KBM-7 (cell line): ENCODE data around the gene MAD1L1.

Source experiments
- DNase-seq: peaks from one replicate; pipeline ENCODE4 v3.0.0-alpha.2; 2015
- in situ Hi-C: fragments of 300-500 bp; cut with MboI; formaldehyde crosslinking; loops from 2 replicates; pipeline ENCODE4 v1.14.3; 2020; ENCODE audit warnings: low sequenced_read_pairs, low pct_unique_long_range_greater_than_20kb, mixed read lengths

MAD1L1 gene

DNA sequence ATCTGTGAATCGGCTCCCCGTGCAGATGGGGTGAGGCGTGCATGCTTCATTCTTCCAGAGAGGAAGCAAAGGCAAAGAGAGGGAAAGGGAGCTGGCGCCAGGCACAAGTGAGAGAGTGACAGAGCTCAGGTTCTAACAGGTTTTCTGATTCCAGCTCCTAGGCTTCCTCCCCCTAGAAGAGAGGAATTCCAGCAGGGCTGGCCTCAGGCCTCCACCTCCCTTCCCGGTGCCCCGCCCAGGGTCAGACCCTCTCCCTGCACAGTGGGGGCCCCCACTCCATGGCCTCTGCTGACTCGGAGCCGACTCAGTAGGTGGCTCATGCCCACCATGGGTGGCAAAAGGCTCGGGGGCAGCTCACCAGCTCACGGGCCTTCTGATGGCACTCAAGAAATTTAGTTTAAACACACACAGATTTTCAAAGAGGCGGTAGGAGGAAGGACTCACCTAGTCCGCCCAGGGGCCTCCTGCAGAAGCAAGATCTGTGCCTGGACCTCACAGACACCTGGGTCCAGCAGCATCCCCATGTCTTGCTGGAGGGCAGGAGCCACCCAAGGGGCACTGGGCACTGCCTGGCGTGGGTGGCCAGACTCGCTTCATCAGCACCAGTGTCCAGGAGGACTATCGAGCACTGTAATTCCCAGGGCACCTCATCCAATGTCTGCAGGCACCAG, 183.5 kb downstream of the MAD1L1 start:
- DNase-seq: no peak
- in situ Hi-C loops: no loop called here

DNA sequence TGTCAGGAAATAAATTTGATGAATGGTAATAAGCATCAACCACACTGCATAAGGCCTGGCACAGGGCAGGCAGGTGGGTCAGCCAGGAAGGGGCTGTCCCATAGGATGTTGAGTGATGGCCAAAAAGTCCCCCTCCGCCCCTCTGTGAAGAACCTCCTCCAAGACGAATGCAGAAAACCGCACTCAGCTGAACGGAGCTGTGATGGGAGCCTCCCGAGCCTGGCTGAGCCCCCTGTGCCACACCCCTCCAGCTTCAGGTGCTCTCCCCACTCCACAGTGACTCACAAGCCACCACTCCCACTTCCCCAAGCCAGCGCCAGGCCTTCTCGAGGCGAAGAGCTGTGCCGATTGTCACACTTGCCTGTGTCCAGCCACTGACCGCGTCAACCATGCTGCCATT, 184.2 kb downstream of the MAD1L1 start:
- in situ Hi-C loops: no loop called here
- no peak for DNase-seq

- in situ Hi-C loops: no loop called here
- no peak for DNase-seq
These were observed 184.7 kb downstream of the MAD1L1 start for GRCh38 chr7:2048006-2048405.

GRCh38 chr7:2046581-2047565, 185.9 kb downstream of the MAD1L1 start:
- in situ Hi-C loops: no loop called here
- no peak for DNase-seq

GRCh38 chr7:2045559-2046405, 187.0 kb downstream of the MAD1L1 start:
- no peak for DNase-seq
- in situ Hi-C loops: no loop called here

GRCh38 chr7:2044883-2045471, 187.8 kb downstream of the MAD1L1 start:
- in situ Hi-C loops: no loop called here
- no peak for DNase-seq

DNA sequence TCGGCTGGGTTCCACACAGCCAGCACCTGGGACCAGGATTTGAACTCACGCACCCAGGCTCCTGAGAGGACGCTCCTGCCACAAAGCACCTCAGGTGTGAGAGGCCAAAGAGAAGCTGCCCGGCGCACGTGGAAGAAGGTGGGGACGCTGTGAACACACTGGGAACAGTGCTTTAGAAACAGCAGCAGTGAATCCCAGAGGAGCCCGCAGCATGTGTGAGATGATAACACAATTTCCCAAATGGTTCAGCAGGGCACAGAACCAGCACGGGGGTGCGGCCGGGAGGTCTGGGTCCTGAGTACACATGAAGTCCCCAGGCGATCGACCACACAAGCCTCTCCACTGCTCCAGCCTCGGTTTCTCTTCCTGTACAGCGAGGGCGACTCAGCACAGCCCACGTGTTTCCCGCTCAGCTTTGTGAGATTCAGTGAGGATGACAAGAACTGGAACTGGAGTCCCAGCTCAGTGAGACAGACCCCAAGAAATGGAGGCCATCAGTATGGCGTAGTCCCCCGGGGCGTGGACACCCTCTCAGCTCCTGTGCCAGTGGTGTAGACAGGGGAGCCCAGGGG, 188.3 kb downstream of the MAD1L1 start:
- in situ Hi-C loops: no loop called here
- DNase-seq: no peak

DNA sequence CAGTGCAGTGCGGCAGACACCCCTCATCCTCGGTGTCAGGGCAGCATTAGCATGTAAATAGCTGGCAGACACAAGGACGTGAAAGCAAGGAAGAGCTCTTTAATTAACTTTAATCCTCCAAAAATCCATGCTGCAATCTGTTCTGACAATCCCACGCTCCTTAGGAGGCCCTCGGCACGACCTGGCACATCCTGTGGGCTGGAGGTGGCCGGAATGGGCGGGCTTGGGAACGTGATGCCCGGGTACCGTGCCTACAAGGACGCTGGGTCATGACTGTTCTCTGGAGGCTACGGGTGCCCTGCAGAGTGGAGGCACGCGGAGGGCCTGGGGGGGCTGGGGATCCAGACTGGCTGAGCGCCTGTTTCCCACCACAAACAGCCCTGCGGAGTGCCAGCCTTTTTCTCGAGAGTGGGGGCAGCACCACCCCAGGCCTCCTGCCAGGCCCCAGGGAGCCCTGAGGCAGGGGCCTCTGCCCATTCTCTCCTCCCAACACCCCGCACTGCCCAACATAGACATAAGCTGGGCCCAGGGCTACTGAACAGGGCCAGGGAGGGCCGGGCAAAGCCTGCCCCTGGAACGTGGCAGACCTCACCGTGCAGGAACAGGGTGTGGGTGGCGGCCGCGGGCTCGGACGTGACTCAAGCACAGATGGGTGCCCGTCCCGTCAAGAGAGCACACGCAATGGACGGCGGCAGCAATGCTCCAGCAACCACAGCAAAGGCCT, 189.3 kb downstream of the MAD1L1 start:
- no peak for DNase-seq
- in situ Hi-C loops: no loop called here

- in situ Hi-C loops: no loop called here
- no peak for DNase-seq
These were observed 190.1 kb downstream of the MAD1L1 start for GRCh38 chr7:2042650-2043049.

DNA sequence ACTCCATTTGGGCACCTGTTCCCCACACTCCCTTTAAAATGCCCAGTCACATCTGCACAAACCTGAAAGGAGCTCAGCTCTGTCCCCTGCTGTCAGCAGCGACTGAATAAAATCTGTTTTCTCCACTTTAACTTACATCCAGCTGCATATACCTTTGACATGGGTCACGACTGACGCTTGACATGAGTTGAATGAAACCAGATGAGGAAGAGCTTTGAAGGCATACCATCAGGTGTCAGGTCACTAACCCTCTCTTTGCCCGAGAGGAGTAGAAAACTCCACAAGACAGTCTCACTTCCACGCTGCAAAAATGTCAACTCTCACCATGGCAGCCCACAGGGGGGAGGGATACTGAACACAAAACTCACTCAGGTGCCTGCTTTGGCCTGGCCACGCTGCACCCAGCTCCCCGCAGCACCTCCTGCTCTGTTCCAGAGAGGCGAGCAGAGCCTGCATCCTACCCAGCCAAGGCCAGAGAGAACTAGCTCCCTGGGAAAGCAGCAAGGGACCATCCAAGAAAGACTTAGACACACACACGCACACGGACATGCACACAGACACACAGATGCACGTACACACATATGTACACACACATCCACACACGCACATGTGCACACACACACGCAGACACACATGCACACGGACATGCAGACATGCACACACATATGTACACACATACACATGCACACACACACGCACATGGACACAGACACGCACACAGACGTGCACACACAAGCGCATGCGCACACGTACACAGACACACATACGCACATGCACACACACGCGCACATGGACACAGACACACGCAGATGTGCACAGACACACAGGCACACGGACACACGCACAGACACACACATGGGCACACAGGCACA, 191.0 kb downstream of the MAD1L1 start:
- DNase-seq: no peak
- in situ Hi-C loops: no loop called here

DNA sequence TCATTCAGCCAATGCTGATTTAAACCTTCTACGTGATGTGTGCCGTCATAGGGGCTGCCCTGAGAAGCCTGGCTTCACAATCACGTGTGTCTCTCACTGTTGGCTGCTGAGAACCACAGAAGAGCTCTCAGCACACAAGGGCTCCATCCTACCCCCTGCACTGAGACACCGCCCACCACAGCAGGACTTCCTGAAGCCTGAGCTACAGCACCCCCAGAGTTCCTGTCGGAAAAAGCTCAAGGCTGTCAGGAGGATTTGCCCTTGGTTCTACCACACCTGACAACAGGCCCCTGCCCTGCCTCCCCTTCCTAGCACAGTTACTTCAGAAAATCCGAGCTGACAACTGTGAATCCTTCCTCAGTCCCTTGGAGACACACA, 191.9 kb downstream of the MAD1L1 start:
- DNase-seq: no peak
- in situ Hi-C loops: no loop called here

DNA sequence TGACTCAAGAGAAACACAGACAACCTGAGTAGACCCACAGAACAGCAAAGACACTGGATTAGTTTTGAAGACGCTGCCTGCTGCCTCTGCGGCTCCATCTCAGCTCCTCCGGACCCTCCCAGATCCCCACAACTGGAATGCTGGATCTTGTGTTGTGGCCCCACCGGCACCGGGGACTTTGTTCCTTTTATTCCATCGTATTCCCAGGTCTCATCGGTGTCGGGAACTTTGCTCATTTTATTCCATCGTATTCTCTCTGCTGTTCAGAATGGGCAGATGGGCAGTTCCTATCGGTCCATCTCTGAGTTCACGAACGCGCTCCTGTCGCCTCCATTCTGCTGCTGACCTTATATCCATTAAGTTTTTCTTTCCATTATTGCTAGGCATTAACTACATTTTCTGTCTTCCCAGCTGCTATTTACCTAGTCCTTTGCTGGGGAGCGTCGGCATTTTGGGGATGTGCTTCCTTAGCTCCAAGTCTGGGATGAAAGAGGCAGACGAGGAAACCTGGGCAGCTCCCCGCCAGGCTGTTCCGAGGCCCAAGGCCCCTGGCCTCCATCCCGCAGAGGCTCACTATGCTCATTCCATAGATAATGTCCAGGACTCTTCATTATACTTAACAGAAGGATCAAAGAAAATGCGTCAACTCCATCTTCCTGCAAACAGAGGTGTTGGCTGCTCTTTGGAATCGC, 192.4 kb downstream of the MAD1L1 start:
- no peak for DNase-seq
- in situ Hi-C loops: no loop called here

DNA sequence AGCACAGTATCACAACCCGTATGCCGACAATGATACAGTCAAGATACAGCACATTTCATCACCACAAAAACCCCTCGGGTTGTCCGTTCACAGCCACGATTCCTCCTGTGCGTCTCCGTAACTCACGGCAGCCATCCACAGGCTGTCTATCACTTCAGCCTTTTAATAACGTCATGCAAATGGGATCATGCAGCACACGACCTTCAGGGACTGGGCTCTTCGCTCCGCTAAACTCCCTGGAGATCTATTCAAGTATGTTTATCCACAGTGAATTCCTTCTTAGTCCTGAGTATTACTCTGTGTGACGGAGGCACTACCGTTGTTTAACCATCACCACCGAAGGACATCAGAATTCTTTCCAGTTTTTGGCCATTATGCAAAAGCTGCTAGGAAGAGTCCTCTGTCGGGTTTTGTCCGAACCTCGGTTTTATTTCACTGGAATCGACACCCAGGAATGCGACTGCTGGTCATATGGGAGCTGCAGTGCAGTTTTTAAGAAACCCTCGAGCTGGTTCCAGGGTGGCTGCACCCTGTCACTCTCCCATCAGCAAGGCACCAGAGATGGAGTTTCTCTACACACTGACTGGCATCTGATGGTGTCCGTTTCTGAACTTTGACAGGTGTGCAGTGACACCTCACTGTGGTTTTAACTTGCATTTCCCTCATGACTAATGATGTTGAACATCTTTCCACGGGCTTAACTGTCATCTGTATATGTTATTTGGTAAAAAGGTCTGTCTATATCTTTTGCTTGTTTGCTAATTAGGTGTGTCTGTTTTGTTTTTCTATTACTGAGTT, 193.6 kb downstream of the MAD1L1 start:
- in situ Hi-C loops: no loop called here
- no peak for DNase-seq

DNA sequence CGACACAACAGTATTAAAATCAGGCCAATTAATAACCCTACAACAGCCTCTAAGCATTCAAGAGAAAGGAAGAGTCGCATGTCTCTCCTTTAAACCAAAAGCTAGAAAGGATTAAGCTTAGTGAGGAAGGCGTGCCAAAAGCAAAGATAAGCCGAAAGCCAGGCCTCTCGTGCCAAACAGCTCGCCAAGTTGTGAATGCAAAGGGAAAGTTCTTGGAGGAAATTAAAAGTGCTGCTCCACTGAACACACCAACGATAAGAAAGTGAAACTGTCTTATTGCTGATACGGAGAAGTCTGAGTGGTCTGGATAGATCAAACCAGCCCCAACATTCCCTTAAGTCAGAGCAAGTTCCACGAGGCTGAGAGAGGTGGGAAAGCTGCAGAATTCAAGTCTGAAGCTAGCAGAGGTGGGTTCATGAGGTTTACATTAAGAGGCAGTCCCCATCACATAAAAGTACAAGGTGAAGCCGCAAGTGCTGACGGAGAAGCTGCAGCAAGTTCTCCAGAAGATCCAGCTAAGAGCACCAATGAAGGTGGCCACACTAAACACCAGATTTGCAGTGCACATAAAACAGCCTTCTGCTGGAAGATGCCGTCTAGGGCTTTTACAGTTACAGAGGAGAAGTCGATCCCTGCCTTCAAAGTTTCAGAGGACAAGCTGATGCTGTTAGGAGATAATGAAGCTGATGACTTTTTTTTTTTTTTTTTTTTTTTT, 194.8 kb downstream of the MAD1L1 start:
- DNase-seq: peak; percentile 40
- in situ Hi-C loops: no loop called here

DNA sequence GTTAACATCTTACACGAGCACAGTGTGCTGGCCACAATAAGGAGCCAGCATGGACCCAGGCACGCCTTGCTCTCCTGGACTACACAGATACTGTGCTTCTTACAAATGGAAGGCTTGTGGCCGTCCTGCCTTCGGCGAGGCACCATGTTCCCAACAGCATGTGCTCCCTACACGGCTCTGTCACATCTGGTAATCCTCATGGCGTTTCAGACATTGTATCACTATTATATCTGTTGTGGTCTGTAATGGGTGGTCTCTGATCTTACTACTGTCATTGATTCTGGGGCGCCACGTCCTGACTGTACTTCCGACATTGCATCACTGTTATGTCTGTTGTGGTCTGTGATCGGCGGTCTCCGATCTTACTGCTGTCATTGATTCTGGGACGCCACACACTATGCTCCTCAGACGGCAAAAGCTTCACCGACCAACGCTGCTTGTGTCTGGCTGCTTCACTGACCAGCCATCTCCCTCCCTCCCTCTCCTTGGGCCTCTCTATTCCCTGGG, 195.4 kb downstream of the MAD1L1 start:
- no peak for DNase-seq
- in situ Hi-C loops: no loop called here
